ENCODE results near the gene DGKK.

DNA sequence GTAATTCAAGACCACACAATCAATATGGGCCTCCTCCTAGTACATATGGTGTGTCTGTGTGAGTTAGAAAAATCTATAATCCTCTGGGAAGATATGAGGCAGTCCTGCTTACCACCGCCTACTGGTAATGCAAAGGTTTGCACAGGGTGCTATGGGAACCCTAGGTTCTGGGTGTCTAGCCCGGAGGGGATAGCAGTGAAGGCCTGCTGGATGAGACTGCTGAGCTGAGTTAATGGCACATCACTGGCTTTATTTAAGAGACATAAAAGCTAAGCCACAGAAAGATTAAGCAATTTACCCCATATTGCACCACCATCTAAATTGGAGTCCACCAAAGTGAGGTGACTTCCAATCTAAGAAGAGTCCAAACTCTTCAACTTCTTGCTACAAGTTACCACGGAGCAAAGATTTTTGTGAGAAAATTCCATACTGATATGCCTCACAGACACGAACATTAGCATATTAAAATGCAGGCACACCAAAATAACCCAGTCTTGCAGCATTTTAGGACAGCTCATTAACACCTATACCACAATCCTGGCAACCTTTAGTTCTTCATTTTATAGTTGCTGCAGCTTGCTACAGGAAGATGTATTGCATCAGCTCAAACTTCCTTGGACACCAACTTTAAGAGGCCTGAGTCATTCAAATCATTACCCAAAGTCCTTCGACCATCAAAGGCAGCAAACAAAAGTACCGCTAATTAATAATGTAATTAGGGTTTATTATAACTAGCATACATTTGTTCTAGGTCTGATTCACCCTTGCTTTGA, 13.7 kb downstream of the DGKK start:
- TF ChIP-seq, protein P1, sequence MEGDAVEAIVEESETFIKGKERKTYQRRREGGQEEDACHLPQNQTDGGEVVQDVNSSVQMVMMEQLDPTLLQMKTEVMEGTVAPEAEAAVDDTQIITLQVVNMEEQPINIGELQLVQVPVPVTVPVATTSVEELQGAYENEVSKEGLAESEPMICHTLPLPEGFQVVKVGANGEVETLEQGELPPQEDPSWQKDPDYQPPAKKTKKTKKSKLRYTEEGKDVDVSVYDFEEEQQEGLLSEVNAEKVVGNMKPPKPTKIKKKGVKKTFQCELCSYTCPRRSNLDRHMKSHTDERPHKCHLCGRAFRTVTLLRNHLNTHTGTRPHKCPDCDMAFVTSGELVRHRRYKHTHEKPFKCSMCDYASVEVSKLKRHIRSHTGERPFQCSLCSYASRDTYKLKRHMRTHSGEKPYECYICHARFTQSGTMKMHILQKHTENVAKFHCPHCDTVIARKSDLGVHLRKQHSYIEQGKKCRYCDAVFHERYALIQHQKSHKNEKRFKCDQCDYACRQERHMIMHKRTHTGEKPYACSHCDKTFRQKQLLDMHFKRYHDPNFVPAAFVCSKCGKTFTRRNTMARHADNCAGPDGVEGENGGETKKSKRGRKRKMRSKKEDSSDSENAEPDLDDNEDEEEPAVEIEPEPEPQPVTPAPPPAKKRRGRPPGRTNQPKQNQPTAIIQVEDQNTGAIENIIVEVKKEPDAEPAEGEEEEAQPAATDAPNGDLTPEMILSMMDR (IDR thresholded peaks at IDR 0.05; ENCODE audit: low read length): no peak
- TF ChIP-seq EZH2 (IDR thresholded peaks at IDR 0.05; ENCODE audit: borderline replicate concordance, low read length): no peak
